Putamen (tissue), 1 donor: ENCODE results near the gene KCNQ1OT1.

Experiments
- DNase-seq: peaks from one replicate; pipeline ENCODE4 v3.0.0-alpha.2; 2016; ENCODE audit warnings: low spot score

The KCNQ1OT1 gene

GRCh38 chr11:2721210-2721916 is 21.6 kb upstream of the KCNQ1OT1 start:
- DNase-seq = no peak

- DNase-seq = no peak
These were observed 20.2 kb upstream of the KCNQ1OT1 start for GRCh38 chr11:2719831-2720590.

DNA sequence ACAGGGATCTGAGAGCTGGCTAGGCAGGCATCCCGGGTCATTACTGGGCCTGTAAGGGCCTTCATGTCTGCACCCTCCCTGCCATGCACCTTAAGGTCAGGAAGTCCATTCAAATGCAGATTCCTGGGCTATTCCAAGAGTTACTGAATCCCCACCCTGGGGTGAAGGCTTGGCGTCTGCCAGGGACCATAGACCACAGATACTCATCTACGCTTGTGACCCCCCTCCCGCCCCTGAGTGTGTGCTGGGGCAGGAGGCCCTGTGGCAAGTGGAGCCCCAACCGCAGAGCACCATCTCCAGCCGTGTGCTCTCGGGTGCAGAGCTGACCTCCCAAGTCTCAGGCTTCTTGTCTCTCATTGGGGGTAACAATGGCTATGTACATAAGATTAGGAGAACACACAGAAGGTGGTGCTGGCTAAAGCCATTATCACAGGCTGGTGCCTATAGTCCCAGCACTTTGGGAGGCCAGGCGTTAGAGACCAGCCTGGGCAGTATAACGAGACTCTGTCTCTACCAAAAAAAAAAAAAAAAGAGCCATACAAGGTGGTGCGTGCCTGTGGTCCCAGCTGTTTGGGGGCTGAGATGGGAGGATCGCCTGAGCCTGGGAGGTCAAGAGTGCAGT is 19.1 kb upstream of the KCNQ1OT1 start:
- no peak for DNase-seq

- no peak for DNase-seq
These were observed 17.9 kb upstream of the KCNQ1OT1 start for GRCh38 chr11:2717561-2718325.

DNA sequence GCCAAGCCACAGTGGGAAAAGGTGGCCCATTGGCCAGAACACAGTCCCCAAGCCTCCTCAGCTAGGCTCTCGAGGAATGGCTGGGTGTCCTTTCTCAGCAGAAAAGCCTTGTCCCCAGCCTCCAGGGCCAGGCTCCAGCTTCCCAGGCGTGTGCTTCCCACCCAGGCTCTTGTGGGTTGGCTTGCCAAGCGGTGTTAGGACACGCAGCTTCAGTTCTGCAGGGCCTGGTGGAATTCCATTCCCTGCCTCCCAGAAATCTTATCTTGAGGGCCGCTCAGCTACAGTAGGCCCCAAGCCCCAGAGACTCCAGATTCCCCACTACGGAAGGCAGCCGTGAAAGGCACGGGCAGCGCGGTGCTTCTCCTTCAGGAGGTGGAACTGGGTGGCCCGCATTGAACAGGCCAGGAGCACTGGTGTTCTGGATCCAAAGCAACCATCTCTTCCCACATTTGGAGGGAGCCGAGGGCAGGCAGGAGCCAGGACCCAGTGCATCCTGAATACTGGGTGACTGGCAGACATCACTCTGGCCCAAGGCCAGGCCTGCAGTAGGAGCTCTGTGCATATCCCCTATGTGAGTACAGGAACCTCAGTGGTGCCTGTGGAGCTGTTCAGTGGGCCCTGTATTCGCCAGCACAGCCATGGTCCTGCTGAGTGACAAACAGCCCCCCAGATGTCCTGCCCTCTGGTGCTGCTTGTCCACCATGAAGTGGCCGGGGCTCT is 16.7 kb upstream of the KCNQ1OT1 start:
- DNase-seq = no peak

GRCh38 chr11:2715716-2716350 is 16.0 kb upstream of the KCNQ1OT1 start:
- DNase-seq = no peak

GRCh38 chr11:2714871-2715270 is 15.1 kb upstream of the KCNQ1OT1 start:
- DNase-seq = no peak

- no peak for DNase-seq
These were observed 14.6 kb upstream of the KCNQ1OT1 start for GRCh38 chr11:2714463-2714800.

- DNase-seq = no peak
These were observed 14.1 kb upstream of the KCNQ1OT1 start for GRCh38 chr11:2713661-2714462.

- DNase-seq = no peak
These were observed 13.3 kb upstream of the KCNQ1OT1 start for GRCh38 chr11:2713094-2713493.

DNA sequence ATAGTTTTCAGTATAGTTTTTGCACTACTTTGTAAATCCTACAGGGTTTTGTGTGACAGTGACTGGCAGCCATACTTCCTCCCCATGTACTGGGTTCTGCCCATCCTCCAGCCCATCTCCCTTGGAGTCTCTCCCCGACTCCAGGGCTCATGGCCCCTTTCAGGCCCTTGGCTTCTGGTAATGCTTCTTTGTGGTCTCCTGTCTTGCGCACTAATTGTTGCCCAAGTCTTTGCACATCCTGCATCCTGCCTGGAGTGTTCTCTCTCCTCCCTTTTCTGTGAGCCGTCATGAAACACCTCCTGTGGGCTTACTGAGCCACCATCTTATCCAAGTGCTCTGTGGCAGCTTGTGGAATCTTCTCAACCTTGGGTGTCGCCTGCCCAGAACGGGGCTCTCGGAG is 11.4 kb upstream of the KCNQ1OT1 start:
- no peak for DNase-seq

DNA sequence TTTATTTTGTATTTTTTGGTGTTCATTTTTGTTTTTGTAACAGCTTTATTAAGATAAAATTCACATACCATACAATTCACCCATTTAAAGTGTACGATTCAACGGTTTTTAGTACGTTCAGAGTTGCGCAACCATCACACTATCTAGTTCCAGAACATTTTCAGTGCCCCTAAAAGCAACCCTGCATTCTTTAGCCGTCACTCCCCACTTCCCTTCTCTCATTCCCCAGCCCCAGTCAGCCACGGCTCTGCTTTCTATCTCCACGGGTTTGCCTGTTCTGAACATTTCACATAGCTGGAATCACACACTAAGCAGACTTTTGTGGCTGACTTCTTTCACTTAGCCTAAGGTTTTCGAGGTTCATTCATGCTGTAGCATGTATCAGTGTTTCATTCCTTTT is 9.6 kb upstream of the KCNQ1OT1 start:
- DNase-seq = no peak

- no peak for DNase-seq
These were observed 9.0 kb upstream of the KCNQ1OT1 start for GRCh38 chr11:2708757-2709281.

DNA sequence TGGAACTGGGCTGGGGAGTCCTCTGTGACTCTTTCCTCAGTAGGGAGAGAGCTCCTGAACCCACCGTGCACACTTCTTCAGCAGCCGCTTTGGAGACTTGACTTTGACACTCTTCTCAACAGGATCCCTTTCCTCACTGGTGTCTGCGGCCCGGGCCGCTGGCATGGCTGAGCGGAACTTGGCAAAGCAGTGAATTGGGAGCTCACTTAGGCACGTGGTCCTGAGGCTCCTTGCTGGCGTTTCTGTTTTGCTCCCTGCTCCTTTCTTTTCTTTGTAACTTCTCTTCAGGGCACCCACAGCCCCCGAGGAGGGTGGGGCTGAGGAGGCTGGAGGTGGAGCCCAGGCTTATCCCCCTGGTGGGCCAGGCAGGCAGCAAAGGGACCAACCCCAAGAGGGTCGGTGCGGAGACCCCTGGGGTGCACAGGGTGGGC is 8.4 kb upstream of the KCNQ1OT1 start:
- no peak for DNase-seq

GRCh38 chr11:2707736-2708135 is 7.9 kb upstream of the KCNQ1OT1 start:
- no peak for DNase-seq

- no peak for DNase-seq
These were observed 6.5 kb upstream of the KCNQ1OT1 start for GRCh38 chr11:2706321-2706720.

- no peak for DNase-seq
These were observed 5.3 kb upstream of the KCNQ1OT1 start for GRCh38 chr11:2704896-2705606.

- no peak for DNase-seq
These were observed 4.6 kb upstream of the KCNQ1OT1 start for GRCh38 chr11:2704356-2704755.

- DNase-seq = no peak
These were observed 3.8 kb upstream of the KCNQ1OT1 start for GRCh38 chr11:2703363-2704141.
